Measurements from ENCODE around the gene PDE6G. TPM values are rescaled to one million over a fixed set of nuclear protein-coding genes. Genes with fewer than 3 reads are reported as not detected.
A peak's percentile ranks its signal among the peaks of the same experiment; 100 is the strongest.

The PDE6G gene
- total and polyA plus RNA-seq, 2 donors (not counting 3 experiments of a cell fraction or from before 2014, with no cell fraction given): 1.8 to 3.7 TPM

GRCh38 chr17:81685108-81685507 lies 28.8 kb upstream of the PDE6G start:
- H3K27ac ChIP-seq (ENCODE audit: insufficient read depth, low read depth, low read length): peak overlapping the region; percentile 50
- TF ChIP-seq GATA2 (IDR thresholded peaks at IDR 0.05; ENCODE audit: insufficient read depth, insufficient read length, low read depth, low read length) (no peak), MAX (IDR thresholded peaks at IDR 0.05; ENCODE audit: insufficient read depth, insufficient read length) (no peak), POLR2AphosphoS5 (IDR thresholded peaks at IDR 0.05; ENCODE audit: insufficient read depth, low read depth, low read length) (no peak), FOS (IDR thresholded peaks at IDR 0.05; ENCODE audit: borderline replicate concordance, insufficient read depth, low read length) (no peak), CTCF (IDR thresholded peaks at IDR 0.05; ENCODE audit: extremely low read depth in 1 of 2, insufficient read depth in 1 of 2, low read depth in 1 of 2, low read length in 2 of 2) (no peak), JUN (IDR thresholded peaks at IDR 0.05; ENCODE audit: borderline replicate concordance, insufficient read depth, insufficient read length, low read depth) (no peak), POLR2A (IDR thresholded peaks at IDR 0.05; ENCODE audit: low read depth, low read length) (no peak), MYC (IDR thresholded peaks at IDR 0.05; ENCODE audit: low read depth, low read length) (no peak), EZH2 (IDR thresholded peaks at IDR 0.05; ENCODE audit: borderline replicate concordance, low read depth, low read length, severe bottlenecking) (no peak)
- BruUV-seq (replicated peaks): no TSS peak
- no peaks in the 10 kb centered on the region for H4K20me1 ChIP-seq (replicated peaks; ENCODE audit: control insufficient read depth, extremely low read depth, insufficient read depth, low read length)
- peak overlapping the region; percentile 87 for H3K9ac ChIP-seq (replicated peaks; ENCODE audit: extremely low read depth, insufficient read depth, low read length)
- dilution Hi-C loops (cut with MboI; ENCODE audit: extremely low pct_ligation_motif_present, low sequenced_read_pairs) (no loop called here), intact Hi-C loops (cut with micrococcal nuclease) (loop anchor here (2.0 kb wide), 1 partner anchor 18 kb away; the partner anchor contains the start of gene MRPL12)
- ChIA-PET CTCF (interaction anchor here (0.9 to 3.0 kb wide), 2 partner anchors 9 to 17 kb away, joined by 3 to 19 read pairs; partner anchors contain the start of gene MRPL12), POLR2A (no interaction called here)
- H3K36me3 ChIP-seq (ENCODE audit: control insufficient read depth in 2 of 2, extremely low read depth in 1 of 2, insufficient read depth in 2 of 2, low read length in 2 of 2): peaks cover 9 to 47% of the 10 kb centered on the region in 2 experiments
- no peaks in the 10 kb centered on the region for H3K9me1 ChIP-seq (replicated peaks; ENCODE audit: control insufficient read depth, extremely low read depth, insufficient read depth, low read length)
- peak; percentile 17 for DNase-seq (ENCODE audit: low read depth, low spot score)
- H3K27me3 ChIP-seq (ENCODE audit: control insufficient read depth in 2 of 2, insufficient read depth in 2 of 2, low read length in 2 of 2): no peaks in the 10 kb centered on the region
- no peaks in the 10 kb centered on the region for H3K9me3 ChIP-seq (replicated peaks; ENCODE audit: control insufficient read depth, insufficient read depth, low read length)
- H3K4me1 ChIP-seq (ENCODE audit: control insufficient read depth, extremely low read depth, insufficient read depth, low read length): peaks cover 16% of the 10 kb centered on the region
- peak overlapping the region in 2 of 3 experiments; percentile 50 to 93 for H3K4me3 ChIP-seq (replicated peaks in 1 of 3; ENCODE audit: insufficient read depth in 1 of 3, low read depth in 1 of 3, low read length in 3 of 3)
- H3K79me2 ChIP-seq (ENCODE audit: control insufficient read depth, insufficient read depth, low read length): peaks cover 79% of the 10 kb centered on the region
- peak overlapping the region; percentile 48 for H3K4me2 ChIP-seq (ENCODE audit: insufficient read depth, low read length)
- H2AFZ ChIP-seq (ENCODE audit: low read depth, low read length): no peak overlapping the region
- FAIRE-seq: peak; percentile 53

Data from endothelial cell of umbilical vein (primary cell).